K562 (cell line): ENCODE measurements around the gene ZNF598. TPM values are rescaled to one million over a fixed set of nuclear protein-coding genes. Genes with fewer than 3 reads are reported as not detected.
A peak's percentile ranks its signal among the peaks of the same experiment; 100 is the strongest.

Source experiments
- polyA plus RNA-seq, 8 experiments: library from polyadenylated mRNA; depleted of rRNA in 4 of 8; stranded (reverse) in 5 of 8; unstranded in 3 of 8; fragments of >200 nt; fragmentation: Nextera tagmentation in 2 of 8; fragmentation: Illumina TruSeq in 1 of 8; extraction: Ambion mirVana in 2 of 8; extraction: Trizol in 1 of 8; gene quantifications; 2 replicates each; pipeline versions ENCODE4 v1.2.1 to v1.2.3, GENCODE V29; 2011 to 2014; ENCODE audit warnings: inconsistent platforms in 1 of 8, missing spikeins in 1 of 8
- total RNA-seq, 7 experiments: library from RNA; depleted of rRNA in 6 of 7; stranded (reverse); fragments of >200 nt in 6 of 7; fragmentation: Illumina TruSeq in 2 of 7; extraction: Trizol in 2 of 7; gene quantifications; 2 replicates each; pipeline versions ENCODE4 v1.2.1 to v1.2.3, GENCODE V29; 2011 to 2021; ENCODE audit warnings: low replicate concordance in 1 of 7
- TF ChIP-seq, protein P1 (sequence below): sonication (generic); formaldehyde crosslinking; IDR thresholded peaks from 2 replicates; pipeline ENCODE4 v1.8.0; 2022; ENCODE audit warnings: mild to moderate bottlenecking, missing genetic modification reagents

The ZNF598 gene
- total and polyA plus RNA-seq, 9 of the 15 experiments (the other 6 are each of a cell fraction or from before 2014, with no cell fraction given): 0.11 to 115 (median 29.6) TPM

DNA sequence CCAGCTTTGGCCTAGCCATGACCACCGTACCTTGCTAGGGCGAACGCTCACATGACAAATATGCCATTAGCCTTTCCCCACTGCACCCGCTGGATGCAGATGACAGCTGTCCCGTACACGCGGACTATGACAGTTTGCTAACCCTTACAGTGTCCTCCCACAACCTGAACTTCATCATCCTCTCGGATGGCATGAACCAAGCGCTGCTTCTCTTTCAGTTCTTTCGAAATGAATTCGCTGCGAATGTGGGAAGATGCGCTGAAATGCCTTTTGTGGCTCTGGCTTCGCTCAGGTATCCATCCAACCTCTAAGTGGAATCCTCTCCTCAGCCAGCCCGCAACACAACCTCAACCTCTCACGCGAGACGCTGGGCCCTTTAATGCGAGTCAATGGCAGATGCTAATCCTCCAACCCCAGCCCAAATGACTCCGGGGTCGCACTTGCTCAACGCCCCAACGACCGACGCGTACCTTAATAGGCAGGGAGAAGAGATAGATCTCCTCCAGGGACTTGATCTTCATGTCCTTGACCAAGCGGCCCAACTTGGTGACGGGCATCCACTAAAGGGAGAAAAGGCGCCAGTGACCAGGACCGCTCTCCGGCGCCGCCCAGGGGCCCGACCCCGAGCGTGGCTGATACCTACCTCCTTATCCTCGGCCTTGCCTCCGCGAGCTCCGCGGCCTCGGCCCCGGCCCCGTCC, 45.7 kb downstream of the ZNF598 start (continued):
- TF ChIP-seq, protein P1, sequence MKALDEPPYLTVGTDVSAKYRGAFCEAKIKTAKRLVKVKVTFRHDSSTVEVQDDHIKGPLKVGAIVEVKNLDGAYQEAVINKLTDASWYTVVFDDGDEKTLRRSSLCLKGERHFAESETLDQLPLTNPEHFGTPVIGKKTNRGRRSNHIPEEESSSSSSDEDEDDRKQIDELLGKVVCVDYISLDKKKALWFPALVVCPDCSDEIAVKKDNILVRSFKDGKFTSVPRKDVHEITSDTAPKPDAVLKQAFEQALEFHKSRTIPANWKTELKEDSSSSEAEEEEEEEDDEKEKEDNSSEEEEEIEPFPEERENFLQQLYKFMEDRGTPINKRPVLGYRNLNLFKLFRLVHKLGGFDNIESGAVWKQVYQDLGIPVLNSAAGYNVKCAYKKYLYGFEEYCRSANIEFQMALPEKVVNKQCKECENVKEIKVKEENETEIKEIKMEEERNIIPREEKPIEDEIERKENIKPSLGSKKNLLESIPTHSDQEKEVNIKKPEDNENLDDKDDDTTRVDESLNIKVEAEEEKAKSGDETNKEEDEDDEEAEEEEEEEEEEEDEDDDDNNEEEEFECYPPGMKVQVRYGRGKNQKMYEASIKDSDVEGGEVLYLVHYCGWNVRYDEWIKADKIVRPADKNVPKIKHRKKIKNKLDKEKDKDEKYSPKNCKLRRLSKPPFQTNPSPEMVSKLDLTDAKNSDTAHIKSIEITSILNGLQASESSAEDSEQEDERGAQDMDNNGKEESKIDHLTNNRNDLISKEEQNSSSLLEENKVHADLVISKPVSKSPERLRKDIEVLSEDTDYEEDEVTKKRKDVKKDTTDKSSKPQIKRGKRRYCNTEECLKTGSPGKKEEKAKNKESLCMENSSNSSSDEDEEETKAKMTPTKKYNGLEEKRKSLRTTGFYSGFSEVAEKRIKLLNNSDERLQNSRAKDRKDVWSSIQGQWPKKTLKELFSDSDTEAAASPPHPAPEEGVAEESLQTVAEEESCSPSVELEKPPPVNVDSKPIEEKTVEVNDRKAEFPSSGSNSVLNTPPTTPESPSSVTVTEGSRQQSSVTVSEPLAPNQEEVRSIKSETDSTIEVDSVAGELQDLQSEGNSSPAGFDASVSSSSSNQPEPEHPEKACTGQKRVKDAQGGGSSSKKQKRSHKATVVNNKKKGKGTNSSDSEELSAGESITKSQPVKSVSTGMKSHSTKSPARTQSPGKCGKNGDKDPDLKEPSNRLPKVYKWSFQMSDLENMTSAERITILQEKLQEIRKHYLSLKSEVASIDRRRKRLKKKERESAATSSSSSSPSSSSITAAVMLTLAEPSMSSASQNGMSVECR (CRISPR knock-in tag): peak; percentile 44; the same call in 1 of the 2 replicates
